Fibroblast of lung (primary cell): ENCODE data around the gene SAMD7.

Experiments used
- CTCF ChIP-seq, 2 donors: IDR thresholded peaks in 1 of 2; conservative IDR thresholded peaks in 1 of 2; 1 replicate in 1 of 2; 2 replicates in 1 of 2; pipeline ENCODE4 v1.5.1; 2011 to 2012; ENCODE audit warnings: low read length in 2 of 2, control low read depth in 1 of 2, inconsistent platforms in 1 of 2, low read depth in 1 of 2, mild to moderate bottlenecking in 1 of 2
- EZH2 ChIP-seq: IDR thresholded peaks from 2 replicates; pipeline ENCODE4 v1.5.1; 2012; ENCODE audit warnings: low read length, control low read depth, mild to moderate bottlenecking; ENCODE audit errors: missing control alignments

GRCh38 chr3:169984292-169984691 is 72.9 kb downstream of the SAMD7 start:
- no peak for TF ChIP-seq CTCF (conservative IDR thresholded peaks at IDR 0.05 in 1 of 2, IDR thresholded peaks at IDR 0.05 in 1 of 2; ENCODE audit: low read depth in 1 of 2, low read length in 2 of 2)
- no peak for TF ChIP-seq EZH2
